GM04503 (cell line): ENCODE data around the gene DECR2.

Experiments
- DNase-seq: peaks from one replicate; pipeline ENCODE4 v3.0.0-alpha.2; 2012; ENCODE audit warnings: low read depth

The DECR2 gene

GRCh38 chr16:444027-444426 lies 42.3 kb downstream of the DECR2 start:
- no peak for DNase-seq

GRCh38 chr16:445566-445965 lies 43.9 kb downstream of the DECR2 start:
- no peak for DNase-seq

GRCh38 chr16:450385-450784 lies 48.7 kb downstream of the DECR2 start:
- no peak for DNase-seq

- no peak for DNase-seq
Measured at GRCh38 chr16:450785-451512, 49.3 kb downstream of the DECR2 start.

GRCh38 chr16:454397-454940 lies 52.8 kb downstream of the DECR2 start:
- DNase-seq: no peak

- DNase-seq: no peak
Measured at GRCh38 chr16:455453-455852, 53.8 kb downstream of the DECR2 start.

- DNase-seq: peak; percentile 10
Measured at GRCh38 chr16:456891-457483, 55.3 kb downstream of the DECR2 start.

GRCh38 chr16:457732-458400 lies 56.2 kb downstream of the DECR2 start:
- DNase-seq: no peak

GRCh38 chr16:459761-460160 lies 58.1 kb downstream of the DECR2 start:
- DNase-seq: no peak

GRCh38 chr16:460787-461186 lies 59.1 kb downstream of the DECR2 start:
- DNase-seq: no peak
